CD4-positive, alpha-beta memory T cell (primary cell): ENCODE measurements around the gene XPNPEP2. TPM values are rescaled to one million over a fixed set of nuclear protein-coding genes. Genes with fewer than 3 reads are reported as not detected.

Source experiments
- CTCF ChIA-PET: fragments of 350-600 bp; sonication (Branson Sonifier 250); formaldehyde crosslinking; loops from one replicate; lab custom pipeline; 2021; ENCODE audit warnings: inconsistent platforms; ENCODE audit not compliant: partially characterized antibody; lab: Charles Lee
- POLR2A ChIA-PET: fragments of 350-600 bp; sonication (Branson Sonifier 250); formaldehyde crosslinking; loops from one replicate; lab custom pipeline; 2021; ENCODE audit not compliant: partially characterized antibody; lab: Charles Lee
- DNase-seq, 5 donors: peaks; one replicate each; pipeline versions ENCODE4 v3.0.0 to v3.0.0-alpha.2; 2020 to 2022; ENCODE audit warnings: mixed read lengths in 1 of 5
- H3K27ac ChIP-seq: one replicate; pipeline ENCODE4 v1.7.0; 2013; ENCODE audit warnings: low read depth, low read length
- H3K27me3 ChIP-seq: 2 replicates; pipeline ENCODE4 v1.7.0; 2013; ENCODE audit warnings: mild to moderate bottlenecking, low read length, moderate library complexity; ENCODE audit not compliant: insufficient read depth
- H3K36me3 ChIP-seq: 2 replicates; pipeline ENCODE4 v1.7.0; 2013; ENCODE audit warnings: mild to moderate bottlenecking, low read length, moderate library complexity; ENCODE audit not compliant: insufficient read depth
- H3K4me1 ChIP-seq: 2 replicates; pipeline ENCODE4 v1.7.0; 2013; ENCODE audit warnings: mild to moderate bottlenecking, low read length, moderate library complexity; ENCODE audit not compliant: insufficient read depth
- H3K4me3 ChIP-seq, 2 donors: one replicate each; pipeline ENCODE4 v1.7.0; 2013; ENCODE audit warnings: low read length in 2 of 2, mild to moderate bottlenecking in 1 of 2
- H3K9me3 ChIP-seq, 2 donors: one replicate each; pipeline ENCODE4 v1.7.0; 2013; ENCODE audit warnings: low read length in 2 of 2, control low read depth in 1 of 2; ENCODE audit not compliant: control insufficient read depth in 1 of 2
- H3K27ac Mint-ChIP-seq, 7 donors: one replicate each; pipeline ENCODE4 v1.8.0; 2020 to 2021; ENCODE audit warnings: mixed read lengths in 7 of 7, mild to moderate bottlenecking in 6 of 7, inconsistent platforms in 3 of 7, moderate library complexity in 3 of 7
- H3K27me3 Mint-ChIP-seq, 2 donors: one replicate each; pipeline ENCODE4 v1.8.0; 2020 to 2021; ENCODE audit warnings: mixed read lengths in 2 of 2
- H3K36me3 Mint-ChIP-seq, 2 donors: one replicate each; pipeline ENCODE4 v1.8.0; 2020 to 2021; ENCODE audit warnings: mixed read lengths in 2 of 2, inconsistent platforms in 1 of 2, mild to moderate bottlenecking in 1 of 2
- H3K4me1 Mint-ChIP-seq, 4 donors: one replicate each; pipeline ENCODE4 v1.8.0; 2020 to 2021; ENCODE audit warnings: mixed read lengths in 4 of 4, mild to moderate bottlenecking in 1 of 4
- H3K4me3 Mint-ChIP-seq, 8 donors: one replicate each; pipeline ENCODE4 v1.8.0; 2020 to 2021; ENCODE audit warnings: mixed read lengths in 8 of 8, mild to moderate bottlenecking in 7 of 8, moderate library complexity in 6 of 8, inconsistent platforms in 3 of 8
- H3K9me3 Mint-ChIP-seq, 8 donors: one replicate each; pipeline ENCODE4 v1.8.0; 2020 to 2021; ENCODE audit warnings: mixed read lengths in 8 of 8, mild to moderate bottlenecking in 5 of 8, inconsistent platforms in 3 of 8, moderate library complexity in 1 of 8
- intact Hi-C: fragments of 100-400 bp; cut with micrococcal nuclease; formaldehyde crosslinking; loops from one replicate; pipeline ENCODE4 v1.15.1; 2023
- polyA plus RNA-seq, 2 donors: library from polyadenylated mRNA; unstranded; fragments of 300-500 nt; fragmentation: Illumina TruSeq; gene quantifications; one replicate each; pipeline ENCODE4 v1.2.3, GENCODE V29; 2021
- total RNA-seq, 2 experiments: library from RNA; stranded (reverse); gene quantifications; one replicate each; pipeline ENCODE4 v1.2.3, GENCODE V29; 2021

Gene XPNPEP2
- under 1 TPM; 0.32 to 0.33 TPM for total RNA-seq
- polyA plus RNA-seq, result under 1 TPM; 0.48 to 0.90 TPM

- Histone ChIP-seq H3K9me3 (no peaks in the 10 kb centered on the region), H3K27me3 (no peaks in the 10 kb centered on the region), H3K4me1 (peaks cover 37% of the 10 kb centered on the region), H3K27ac (no peak within 1 kb of the TSS), H3K36me3 (no peaks in the 10 kb centered on the region), H3K4me3 (no peak within 1 kb of the TSS)
- Mint-ChIP-seq H3K27ac (peak within 1 kb of the TSS in 2 of 7 donors; percentile 8 to 15), H3K27me3 (no peaks in the 10 kb centered on the region), H3K4me1 (peaks cover 17 to 47% (median 29%) of the 10 kb centered on the region in 4 donors), H3K4me3 (no peak within 1 kb of the TSS), H3K36me3 (no peaks in the 10 kb centered on the region), H3K9me3 (no peaks in the 10 kb centered on the region)
- CTCF ChIA-PET, result interaction anchor here (1.8 to 2.9 kb wide), 3 partner anchors 12 to 85 kb away, joined by 7 to 16 read pairs (median 11); no protein-coding TSS in a partner anchor
- no peak for DNase-seq
- intact Hi-C loops, result loop anchor here (5.0 kb wide), 1 partner anchor 44 kb away; no protein-coding TSS in a partner anchor
- POLR2A ChIA-PET, result interaction anchor here (1.4 kb wide), 1 partner anchor 59 kb away, joined by 4 read pairs; no protein-coding TSS in a partner anchor
These were observed at the start of gene XPNPEP2 for GRCh38 chrX:129738466-129739308. TSS of gene XPNPEP2 (plus strand) at chrX:129738979. CDS start at chrX:129739214, 235 bp downstream.

- no peak for DNase-seq
- no peaks in the 10 kb centered on the region for H3K4me1 ChIP-seq
- no peak overlapping the region for H3K4me3 ChIP-seq
- Mint-ChIP-seq H3K27ac (no peak overlapping the region), H3K27me3 (no peaks in the 10 kb centered on the region), H3K9me3 (no peaks in the 10 kb centered on the region), H3K4me1 (peaks cover 0 to 1% (median 0%) of the 10 kb centered on the region in 4 donors), H3K4me3 (no peak overlapping the region), H3K36me3 (no peaks in the 10 kb centered on the region)
- no peaks in the 10 kb centered on the region for H3K27me3 ChIP-seq
- ChIA-PET POLR2A (no interaction called here), CTCF (no interaction called here)
- H3K9me3 ChIP-seq, result no peaks in the 10 kb centered on the region
- intact Hi-C loops, result no loop called here
- no peaks in the 10 kb centered on the region for H3K36me3 ChIP-seq
- no peak overlapping the region for H3K27ac ChIP-seq
These were observed 49.0 kb upstream of the XPNPEP2 start for GRCh38 chrX:129689796-129690195.

DNA sequence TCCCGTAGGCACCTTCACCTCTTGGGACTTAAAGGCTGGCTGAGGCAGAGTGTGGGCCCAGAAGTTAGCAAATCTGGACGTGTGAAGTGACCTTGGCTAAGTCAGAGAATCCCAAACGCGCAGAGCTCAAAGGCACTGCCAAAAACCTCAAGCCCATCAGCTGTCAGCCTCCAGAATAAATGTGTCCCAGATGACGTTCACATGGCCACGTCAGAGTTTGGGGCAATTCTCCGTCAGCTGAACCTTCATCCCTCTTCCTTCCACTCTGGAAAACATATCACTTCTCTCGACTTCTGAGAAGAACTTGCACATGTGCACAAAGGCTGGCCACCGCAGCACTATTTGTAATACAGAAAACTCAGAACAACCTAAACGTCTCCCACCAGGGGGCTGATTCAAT is 48.3 kb upstream of the XPNPEP2 start:
- CTCF ChIA-PET, result no interaction called here
- POLR2A ChIA-PET, result no interaction called here
- Mint-ChIP-seq H3K27ac (no peak overlapping the region), H3K9me3 (no peaks in the 10 kb centered on the region), H3K4me3 (no peak overlapping the region), H3K4me1 (peaks cover 0 to 1% (median 0%) of the 10 kb centered on the region in 4 donors), H3K27me3 (no peaks in the 10 kb centered on the region), H3K36me3 (no peaks in the 10 kb centered on the region)
- intact Hi-C loops, result no loop called here
- Histone ChIP-seq H3K27me3 (no peaks in the 10 kb centered on the region), H3K4me3 (no peak overlapping the region), H3K9me3 (no peaks in the 10 kb centered on the region), H3K36me3 (no peaks in the 10 kb centered on the region), H3K4me1 (no peaks in the 10 kb centered on the region), H3K27ac (no peak overlapping the region)
- DNase-seq, result no peak

DNA sequence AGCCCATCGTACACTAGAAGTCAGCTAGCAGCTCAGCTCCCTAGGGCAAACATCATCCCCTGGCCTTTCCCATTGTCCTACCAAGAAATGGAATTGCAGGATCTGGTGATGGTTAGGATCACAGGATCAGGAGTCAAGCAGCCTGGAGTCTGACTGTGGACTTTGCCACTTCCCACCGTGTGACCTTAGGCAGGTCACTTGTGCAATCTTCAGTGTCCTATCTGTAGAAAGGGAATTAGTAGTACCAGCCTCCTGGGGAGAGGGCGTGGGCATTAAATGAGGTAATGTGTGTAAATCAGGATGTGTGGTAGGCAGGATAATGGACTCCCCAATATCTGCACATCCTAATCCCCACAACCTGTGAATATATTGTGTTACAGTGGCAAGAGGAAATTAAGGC is 45.4 kb upstream of the XPNPEP2 start:
- Mint-ChIP-seq H3K27me3 (no peaks in the 10 kb centered on the region), H3K9me3 (no peaks in the 10 kb centered on the region), H3K36me3 (no peaks in the 10 kb centered on the region), H3K4me3 (no peak overlapping the region), H3K4me1 (peaks cover 0 to 1% (median 0%) of the 10 kb centered on the region in 4 donors), H3K27ac (no peak overlapping the region)
- Histone ChIP-seq H3K4me1 (no peaks in the 10 kb centered on the region), H3K9me3 (no peaks in the 10 kb centered on the region), H3K27me3 (no peaks in the 10 kb centered on the region), H3K4me3 (no peak overlapping the region), H3K36me3 (no peaks in the 10 kb centered on the region), H3K27ac (no peak overlapping the region)
- intact Hi-C loops, result no loop called here
- ChIA-PET POLR2A (no interaction called here), CTCF (no interaction called here)
- no peak for DNase-seq

GRCh38 chrX:129694805-129695204 is 44.0 kb upstream of the XPNPEP2 start:
- ChIA-PET POLR2A (no interaction called here), CTCF (no interaction called here)
- intact Hi-C loops, result no loop called here
- H3K4me1 Mint-ChIP-seq, result peaks cover 0 to 1% (median 0%) of the 10 kb centered on the region in 4 donors
- H3K27ac Mint-ChIP-seq, result no peak overlapping the region
- H3K27me3 Mint-ChIP-seq, result no peaks in the 10 kb centered on the region
- H3K36me3 Mint-ChIP-seq, result no peaks in the 10 kb centered on the region
- Histone ChIP-seq H3K9me3 (no peaks in the 10 kb centered on the region), H3K27me3 (no peaks in the 10 kb centered on the region), H3K4me1 (no peaks in the 10 kb centered on the region), H3K36me3 (no peaks in the 10 kb centered on the region), H3K4me3 (no peak overlapping the region), H3K27ac (no peak overlapping the region)
- DNase-seq, result no peak
- no peak overlapping the region for H3K4me3 Mint-ChIP-seq
- H3K9me3 Mint-ChIP-seq, result no peaks in the 10 kb centered on the region

DNA sequence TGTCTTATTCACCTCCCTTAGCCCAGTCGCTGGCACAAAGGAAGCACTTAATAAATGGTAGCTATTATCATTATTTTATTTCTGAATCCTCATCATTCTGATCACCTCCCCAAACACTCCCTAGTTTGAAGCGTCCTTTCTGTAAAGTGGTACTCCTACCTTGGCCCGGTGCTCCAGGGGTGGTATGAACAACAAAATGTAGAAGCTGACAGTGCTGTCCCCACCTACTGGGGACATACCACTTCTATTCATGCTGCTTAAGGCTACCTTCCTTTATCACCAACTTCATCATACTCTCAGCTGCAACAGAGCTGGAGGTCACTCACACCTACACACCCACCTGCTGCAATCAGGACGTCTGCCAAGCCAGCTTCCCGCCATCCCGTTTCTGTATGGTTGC is 43.2 kb upstream of the XPNPEP2 start:
- Histone ChIP-seq H3K4me1 (no peaks in the 10 kb centered on the region), H3K9me3 (no peaks in the 10 kb centered on the region), H3K36me3 (no peaks in the 10 kb centered on the region), H3K4me3 (no peak overlapping the region), H3K27ac (no peak overlapping the region), H3K27me3 (no peaks in the 10 kb centered on the region)
- H3K9me3 Mint-ChIP-seq, result no peaks in the 10 kb centered on the region
- ChIA-PET POLR2A (interaction anchor here (0.6 kb wide), 1 partner anchor 44 kb away, joined by 3 read pairs; no protein-coding TSS in a partner anchor), CTCF (no interaction called here)
- intact Hi-C loops, result no loop called here
- H3K36me3 Mint-ChIP-seq, result no peaks in the 10 kb centered on the region
- H3K4me3 Mint-ChIP-seq, result no peak overlapping the region
- no peak for DNase-seq
- no peaks in the 10 kb centered on the region for H3K27me3 Mint-ChIP-seq
- H3K4me1 Mint-ChIP-seq, result peaks cover 0 to 1% (median 0%) of the 10 kb centered on the region in 4 donors
- H3K27ac Mint-ChIP-seq, result no peak overlapping the region

GRCh38 chrX:129695937-129696336 is 42.8 kb upstream of the XPNPEP2 start:
- Mint-ChIP-seq H3K27ac (no peak overlapping the region), H3K4me3 (no peak overlapping the region), H3K9me3 (no peaks in the 10 kb centered on the region), H3K4me1 (peaks cover 0 to 1% (median 0%) of the 10 kb centered on the region in 4 donors), H3K36me3 (no peaks in the 10 kb centered on the region), H3K27me3 (no peaks in the 10 kb centered on the region)
- Histone ChIP-seq H3K9me3 (no peaks in the 10 kb centered on the region), H3K27ac (no peak overlapping the region), H3K36me3 (no peaks in the 10 kb centered on the region), H3K27me3 (no peaks in the 10 kb centered on the region), H3K4me1 (no peaks in the 10 kb centered on the region), H3K4me3 (no peak overlapping the region)
- CTCF ChIA-PET, result no interaction called here
- POLR2A ChIA-PET, result no interaction called here
- DNase-seq, result no peak
- intact Hi-C loops, result no loop called here
